GM12891 (cell line): ENCODE measurements around the gene NTRK3.
"Not testable (repeated sequence)": the region's sequence is repeated elsewhere in the genome, so short reads cannot be mapped to it uniquely, and the experiment has no call there.

ENCODE experiments used
- DNase-seq: peaks from one replicate; pipeline ENCODE4 v3.0.0; 2011; ENCODE audit warnings: low spot score; ENCODE audit not compliant: insufficient read length
- FAIRE-seq: peaks from 2 replicates; lab custom pipeline; 2011; peaks lifted over from hg19 to GRCh38; lab: Jason Lieb, UNC
- PAX5 ChIP-seq: IDR thresholded peaks from 2 replicates; pipeline ENCODE4 v1.6.1; 2011; ENCODE audit warnings: low read length, moderate library complexity, mild to moderate bottlenecking; ENCODE audit not compliant: insufficient read depth, severe bottlenecking
- POLR2A ChIP-seq: IDR thresholded peaks from 2 replicates; pipeline ENCODE4 v1.6.1; 2011; ENCODE audit warnings: low read depth, low read length, control low read depth
- POLR2AphosphoS5 ChIP-seq: IDR thresholded peaks from 2 replicates; pipeline ENCODE4 v1.6.1; 2011; ENCODE audit warnings: low read depth, low read length, control low read depth
- POU2F2 ChIP-seq: IDR thresholded peaks from 2 replicates; pipeline ENCODE4 v1.6.1; 2011; ENCODE audit warnings: low read depth, mild to moderate bottlenecking, control low read depth, low read length, moderate library complexity
- SPI1 ChIP-seq: IDR thresholded peaks from 2 replicates; pipeline ENCODE4 v1.6.1; 2011; ENCODE audit warnings: low read depth, low read length, control low read depth
- TAF1 ChIP-seq: IDR thresholded peaks from 2 replicates; pipeline ENCODE4 v1.6.1; 2011; ENCODE audit warnings: low read depth, low read length, control low read depth

Gene NTRK3

GRCh38 chr15:88035381-88035780 is 221.2 kb downstream of the NTRK3 start:
- no peak for TF ChIP-seq POLR2A
- DNase-seq (no peak), FAIRE-seq (no peak)

DNA sequence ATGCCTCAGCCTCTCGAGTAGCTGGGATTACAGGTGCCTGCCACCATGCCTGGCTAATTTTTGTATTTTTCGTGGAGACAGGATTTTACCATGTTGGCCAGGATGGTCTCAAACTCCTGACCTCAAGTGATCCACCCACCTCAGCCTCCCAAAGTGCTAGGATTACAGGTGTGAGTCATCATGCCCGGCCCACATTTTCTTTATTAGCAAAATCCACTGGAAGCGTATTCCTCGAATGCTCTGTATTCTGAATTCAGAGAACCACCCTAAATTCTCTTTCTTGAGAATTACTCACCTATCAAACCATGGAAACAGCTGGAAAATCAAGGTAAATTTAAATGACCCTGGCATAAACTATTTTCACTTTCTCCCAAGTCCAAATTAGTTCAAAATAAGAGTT is 223.1 kb downstream of the NTRK3 start:
- DNase-seq, FAIRE-seq: not testable (repeated sequence)

DNA sequence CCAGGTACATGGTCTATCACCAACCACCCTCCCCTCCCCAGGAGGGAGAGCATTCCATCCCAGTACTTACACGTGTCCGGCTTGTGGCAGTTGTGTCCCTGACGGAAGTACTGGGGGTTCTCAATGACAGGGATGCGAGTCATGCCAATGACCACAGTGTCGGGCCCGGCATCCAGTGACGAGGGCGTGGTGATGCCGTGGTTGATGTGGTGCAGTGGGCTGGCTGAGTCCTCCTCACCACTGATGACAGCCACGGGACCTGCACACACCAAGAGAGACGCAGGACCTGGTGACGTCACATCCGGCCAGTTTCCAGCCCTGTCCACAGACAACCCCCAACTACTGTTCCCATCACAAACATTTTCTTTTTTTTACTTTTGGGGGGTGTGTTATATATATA is 223.8 kb downstream of the NTRK3 start:
- TF ChIP-seq SPI1 (no peak), TAF1 (no peak), POLR2AphosphoS5 (no peak), POLR2A (no peak), POU2F2 (no peak), PAX5 (no peak)
- FAIRE-seq: no peak

GRCh38 chr15:88031461-88031860 is 225.1 kb downstream of the NTRK3 start:
- no peak for TF ChIP-seq TAF1
- TF ChIP-seq POLR2A: no peak
- TF ChIP-seq SPI1: no peak
- no peak for TF ChIP-seq POU2F2
- TF ChIP-seq PAX5: no peak
- TF ChIP-seq POLR2AphosphoS5: no peak
- DNase-seq (no peak), FAIRE-seq (no peak)

More for the DNA sequence above, 223.8 kb downstream of the NTRK3 start:
- DNase-seq: no peak

DNA sequence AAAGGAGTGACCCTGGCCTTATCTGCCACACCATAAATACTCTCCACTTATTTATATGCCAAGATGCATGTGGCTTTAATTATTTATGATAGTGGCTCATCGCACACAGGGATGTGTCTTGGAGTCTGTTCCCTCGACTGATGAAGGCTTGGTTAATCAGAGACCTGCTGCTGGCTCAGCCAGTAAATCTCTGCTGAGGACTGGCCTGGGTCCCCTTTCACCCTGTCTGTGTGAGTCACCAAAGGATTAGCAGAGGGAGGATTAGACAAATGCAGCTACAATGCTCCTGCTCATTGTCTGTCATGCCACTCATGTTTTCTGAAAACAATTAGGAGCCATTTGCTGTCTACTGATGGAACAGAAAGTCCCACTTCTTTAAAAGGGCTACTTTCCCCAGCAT is 226.8 kb downstream of the NTRK3 start:
- TF ChIP-seq SPI1 (no peak), PAX5 (no peak), POLR2AphosphoS5 (no peak), TAF1 (no peak), POU2F2 (no peak)
- FAIRE-seq (no peak), DNase-seq (no peak)

- FAIRE-seq (no peak), DNase-seq (no peak)
- TF ChIP-seq TAF1: no peak
- TF ChIP-seq PAX5: no peak
- no peak for TF ChIP-seq SPI1
- no peak for TF ChIP-seq POLR2A
- TF ChIP-seq POLR2AphosphoS5: no peak
- no peak for TF ChIP-seq POU2F2
Observed at GRCh38 chr15:88028024-88028423, 228.5 kb downstream of the NTRK3 start.

DNA sequence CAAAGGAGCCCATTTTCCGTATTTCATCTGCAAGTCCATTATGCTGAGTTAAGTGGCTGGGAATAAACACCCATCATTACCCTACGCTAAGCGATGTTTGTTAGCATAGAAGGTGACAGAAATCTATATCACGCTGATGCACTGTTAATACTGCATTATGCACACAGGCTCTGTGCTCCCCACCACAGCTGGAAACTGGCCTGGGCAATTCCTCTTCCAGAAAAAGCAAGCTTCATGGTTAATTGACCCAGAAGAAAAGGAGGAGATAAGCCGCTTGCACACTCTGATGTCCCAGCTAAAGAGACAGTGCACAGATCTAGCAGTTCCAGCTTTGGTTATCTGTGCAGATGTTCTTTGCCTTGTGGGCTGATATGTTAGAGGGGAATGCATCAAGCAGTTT is 232.6 kb downstream of the NTRK3 start:
- FAIRE-seq: no peak
- DNase-seq: no peak
- TF ChIP-seq SPI1: no peak
- no peak for TF ChIP-seq TAF1
- no peak for TF ChIP-seq POLR2AphosphoS5
- TF ChIP-seq PAX5: no peak
- TF ChIP-seq POLR2A: no peak
- TF ChIP-seq POU2F2: no peak

- FAIRE-seq (no peak), DNase-seq (no peak)
- TF ChIP-seq PAX5: no peak
- no peak for TF ChIP-seq POLR2AphosphoS5
- no peak for TF ChIP-seq POLR2A
- TF ChIP-seq POU2F2: no peak
- TF ChIP-seq SPI1: no peak
- TF ChIP-seq TAF1: no peak
Observed at GRCh38 chr15:88022716-88023115, 233.8 kb downstream of the NTRK3 start.

DNA sequence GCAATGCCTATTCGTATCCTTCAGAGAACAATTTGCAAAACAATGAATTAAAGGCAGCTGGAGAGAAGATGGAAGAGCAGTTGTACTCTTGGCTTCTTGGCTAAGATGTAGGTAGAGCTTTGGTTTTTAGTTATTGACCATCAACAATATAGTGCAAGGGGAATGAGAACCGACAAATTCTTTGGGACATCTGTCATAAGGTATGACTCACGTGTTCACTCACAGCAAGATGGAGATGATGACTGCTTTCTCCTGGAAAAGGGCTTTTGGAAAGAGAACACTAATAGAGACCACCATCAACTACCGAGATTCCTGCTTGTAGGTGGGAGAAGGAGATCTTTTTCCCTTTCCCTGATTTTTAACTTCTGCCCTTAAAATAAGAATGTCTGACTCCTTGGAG is 234.9 kb downstream of the NTRK3 start:
- DNase-seq (no peak), FAIRE-seq (no peak)
- TF ChIP-seq POLR2A (no peak), POLR2AphosphoS5 (no peak), POU2F2 (no peak), SPI1 (no peak), TAF1 (no peak), PAX5 (no peak)

DNA sequence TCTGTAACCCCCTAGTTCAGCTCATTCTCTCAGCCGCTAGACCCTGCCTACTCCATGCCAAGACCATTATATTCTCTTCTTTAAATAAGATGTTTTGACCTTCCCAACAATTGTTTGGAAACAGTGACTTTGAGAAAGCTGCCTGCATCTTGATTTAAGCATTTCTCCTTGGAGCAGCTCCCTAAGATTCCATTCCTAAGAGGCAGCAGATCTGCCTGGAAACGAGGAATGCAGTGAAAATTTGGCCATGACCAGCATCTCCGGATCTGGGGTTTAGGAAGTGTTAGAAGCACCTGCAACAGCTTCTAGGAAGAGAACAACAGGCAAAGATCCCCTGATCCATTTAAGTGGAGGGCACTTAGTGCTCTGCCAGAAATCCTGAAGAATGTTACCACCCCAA is 235.7 kb downstream of the NTRK3 start:
- FAIRE-seq: no peak

DNA sequence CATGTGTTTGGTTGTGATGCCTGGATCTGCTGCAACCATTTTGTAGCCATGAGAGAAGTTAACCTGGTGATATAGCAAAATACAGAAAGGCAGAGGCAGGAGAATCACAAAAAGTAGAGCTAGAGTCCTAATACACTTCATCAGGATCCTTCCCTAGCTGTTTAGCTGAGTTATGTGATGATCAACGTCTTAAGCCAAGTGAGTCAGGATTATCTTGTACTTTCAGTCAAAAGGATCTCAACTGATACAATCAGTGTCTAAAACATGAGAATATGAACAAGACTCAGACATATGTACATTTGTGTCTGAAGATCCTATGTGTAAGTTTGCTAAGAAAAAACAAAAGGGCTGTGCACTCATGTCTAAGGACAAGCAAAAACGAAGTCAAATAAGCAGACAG is 236.9 kb downstream of the NTRK3 start:
- no peak for DNase-seq
- no peak for FAIRE-seq
- no peak for TF ChIP-seq POLR2AphosphoS5
- no peak for TF ChIP-seq TAF1
- TF ChIP-seq POLR2A: no peak
- no peak for TF ChIP-seq PAX5
- TF ChIP-seq POU2F2: no peak
- no peak for TF ChIP-seq SPI1

More for the DNA sequence above, 235.7 kb downstream of the NTRK3 start:
- DNase-seq: no peak
- TF ChIP-seq POU2F2 (no peak), TAF1 (no peak)
